GM21576 (cell line): ENCODE results near the gene IL1B.
A peak's percentile ranks its signal among the peaks of the same experiment; 100 is the strongest.

Source experiments
- ATAC-seq: cut with Tn5 transposase; IDR thresholded peaks from one replicate; pipeline ENCODE4 v1.9.1; 2021; ENCODE audit warnings: mild to moderate bottlenecking, moderate library complexity; ENCODE audit not compliant: unreplicated experiment

IL1B gene

GRCh38 chr2:112811276-112811831, 25.2 kb downstream of the IL1B start:
- ATAC-seq: no peak

GRCh38 chr2:112809112-112809511, 27.5 kb downstream of the IL1B start:
- ATAC-seq: no peak

- no peak for ATAC-seq
Measured at GRCh38 chr2:112807233-112807807, 29.3 kb downstream of the IL1B start.

- peak; percentile 58 for ATAC-seq
Measured at GRCh38 chr2:112805542-112805941, 31.0 kb downstream of the IL1B start.

GRCh38 chr2:112803691-112804521, 32.7 kb downstream of the IL1B start:
- no peak for ATAC-seq

GRCh38 chr2:112800881-112801583, 35.5 kb downstream of the IL1B start:
- no peak for ATAC-seq

GRCh38 chr2:112798979-112799975, 37.3 kb downstream of the IL1B start:
- ATAC-seq: no peak

GRCh38 chr2:112796486-112796885, 40.1 kb downstream of the IL1B start:
- no peak for ATAC-seq

GRCh38 chr2:112795774-112796173, 40.8 kb downstream of the IL1B start:
- ATAC-seq: no peak

- ATAC-seq: no peak
Measured at GRCh38 chr2:112794841-112795240, 41.7 kb downstream of the IL1B start.

- ATAC-seq: peak; percentile 63
Measured at GRCh38 chr2:112794131-112794733, 42.3 kb downstream of the IL1B start.

GRCh38 chr2:112793449-112793978, 43.1 kb downstream of the IL1B start:
- no peak for ATAC-seq

GRCh38 chr2:112792419-112792818, 44.2 kb downstream of the IL1B start:
- ATAC-seq: no peak

- ATAC-seq: no peak
Measured at GRCh38 chr2:112791693-112792230, 44.8 kb downstream of the IL1B start.

GRCh38 chr2:112791019-112791418, 45.6 kb downstream of the IL1B start:
- ATAC-seq: no peak

GRCh38 chr2:112790305-112790704, 46.3 kb downstream of the IL1B start:
- ATAC-seq: no peak

GRCh38 chr2:112789186-112789585, 47.4 kb downstream of the IL1B start:
- no peak for ATAC-seq

GRCh38 chr2:112788653-112789052, 47.9 kb downstream of the IL1B start:
- no peak for ATAC-seq

GRCh38 chr2:112787729-112788393, 48.7 kb downstream of the IL1B start:
- ATAC-seq: no peak
